Measurements from ENCODE around the gene TULP4. TPM values are rescaled to one million over a fixed set of nuclear protein-coding genes. Genes with fewer than 3 reads are reported as not detected.

TULP4 gene
- total RNA-seq, 6 donors from 2014 or later, result 78.7 to 150 (median 94.4) TPM

DNA sequence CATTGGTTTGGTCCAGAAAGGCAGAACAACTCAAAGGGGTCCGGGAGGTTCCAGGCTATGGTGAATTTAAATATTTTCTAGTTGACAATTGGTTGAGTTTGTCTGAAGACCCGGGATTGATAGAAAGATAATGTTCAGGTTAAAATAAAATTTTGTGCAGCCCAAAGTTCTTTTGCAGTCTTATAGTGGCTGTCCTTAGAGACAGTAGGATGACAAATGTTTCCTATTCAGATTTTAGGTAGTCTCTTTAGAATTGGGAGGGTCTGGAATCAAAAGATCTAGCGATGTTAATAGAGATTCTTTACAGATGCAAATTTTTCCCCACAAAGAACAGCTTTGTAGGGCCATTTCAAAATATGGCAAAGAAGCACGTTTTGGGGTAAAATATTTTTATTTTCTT, 109.1 kb downstream of the TULP4 start:
- 89 to 92% methylated on average over 4 of the region's 4 CpGs for WGBS, 2 donors

DNA sequence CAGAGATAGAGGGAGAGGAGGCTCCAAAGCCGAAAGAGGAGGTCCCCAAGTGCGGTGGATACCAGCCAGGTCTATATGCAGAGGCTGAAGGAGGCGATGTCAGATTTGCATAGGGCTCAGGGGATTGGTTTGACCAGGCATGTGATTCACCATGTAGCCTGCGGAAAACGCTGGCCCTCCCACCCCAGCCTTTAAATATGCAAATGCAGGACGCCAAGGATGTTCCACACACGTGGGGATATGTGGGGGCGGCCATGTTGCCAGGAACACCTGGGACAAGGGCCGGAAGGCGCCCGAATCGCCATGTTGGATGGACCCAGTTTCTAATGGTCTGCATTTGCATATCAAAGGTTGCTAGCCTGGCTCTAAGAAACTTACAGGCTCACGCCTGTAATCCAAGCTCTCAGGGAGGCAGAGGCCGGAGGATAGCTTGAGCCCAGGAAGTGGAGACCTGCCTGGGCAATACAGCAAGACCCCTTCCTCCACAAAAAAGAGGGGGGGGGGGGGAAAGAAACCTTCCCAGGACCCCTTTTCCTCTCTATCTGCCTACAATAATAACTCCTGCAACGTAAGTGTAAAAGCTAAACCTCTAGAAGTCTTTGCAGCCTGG, 110.5 kb downstream of the TULP4 start:
- H3K9me3 ChIP-seq, result no peaks in the 10 kb centered on the region
- no peak for DNase-seq
- H3K27ac ChIP-seq, result no peak overlapping the region
- H3K4me3 ChIP-seq, result no peak overlapping the region
- no peaks in the 10 kb centered on the region for H3K36me3 ChIP-seq
- ATAC-seq (ENCODE audit: low FRiP score in 2 of 2), result no peak
- 94 to 95% methylated on average over 14 of the region's 15 CpGs for WGBS, 2 donors
- H3K27me3 ChIP-seq, result no peaks in the 10 kb centered on the region
- TF ChIP-seq POLR2AphosphoS5 (IDR thresholded peaks at IDR 0.05) (no peak), POLR2A (IDR thresholded peaks at IDR 0.05) (no peak), EP300 (IDR thresholded peaks at IDR 0.05) (no peak)
- TF ChIP-seq, protein P1, sequence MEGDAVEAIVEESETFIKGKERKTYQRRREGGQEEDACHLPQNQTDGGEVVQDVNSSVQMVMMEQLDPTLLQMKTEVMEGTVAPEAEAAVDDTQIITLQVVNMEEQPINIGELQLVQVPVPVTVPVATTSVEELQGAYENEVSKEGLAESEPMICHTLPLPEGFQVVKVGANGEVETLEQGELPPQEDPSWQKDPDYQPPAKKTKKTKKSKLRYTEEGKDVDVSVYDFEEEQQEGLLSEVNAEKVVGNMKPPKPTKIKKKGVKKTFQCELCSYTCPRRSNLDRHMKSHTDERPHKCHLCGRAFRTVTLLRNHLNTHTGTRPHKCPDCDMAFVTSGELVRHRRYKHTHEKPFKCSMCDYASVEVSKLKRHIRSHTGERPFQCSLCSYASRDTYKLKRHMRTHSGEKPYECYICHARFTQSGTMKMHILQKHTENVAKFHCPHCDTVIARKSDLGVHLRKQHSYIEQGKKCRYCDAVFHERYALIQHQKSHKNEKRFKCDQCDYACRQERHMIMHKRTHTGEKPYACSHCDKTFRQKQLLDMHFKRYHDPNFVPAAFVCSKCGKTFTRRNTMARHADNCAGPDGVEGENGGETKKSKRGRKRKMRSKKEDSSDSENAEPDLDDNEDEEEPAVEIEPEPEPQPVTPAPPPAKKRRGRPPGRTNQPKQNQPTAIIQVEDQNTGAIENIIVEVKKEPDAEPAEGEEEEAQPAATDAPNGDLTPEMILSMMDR (IDR thresholded peaks at IDR 0.05), result no peak
- no peaks in the 10 kb centered on the region for H3K4me1 ChIP-seq

More for the DNA sequence above, 109.1 kb downstream of the TULP4 start:
- peaks cover 0 to 5% (median 0%) of the 10 kb centered on the region in 4 donors for H3K36me3 ChIP-seq
- ATAC-seq (ENCODE audit: low FRiP score in 2 of 2) (no peak), DNase-seq (no peak)
- no peaks in the 10 kb centered on the region for H3K4me1 ChIP-seq
- TF ChIP-seq EP300 (IDR thresholded peaks at IDR 0.05) (no peak), POLR2A (IDR thresholded peaks at IDR 0.05) (no peak), POLR2AphosphoS5 (IDR thresholded peaks at IDR 0.05) (no peak)
- TF ChIP-seq, protein P1 (IDR thresholded peaks at IDR 0.05), result no peak
- H3K27ac ChIP-seq, result no peak overlapping the region
- no peak overlapping the region for H3K4me3 ChIP-seq
- H3K9me3 ChIP-seq, result no peaks in the 10 kb centered on the region
- no peaks in the 10 kb centered on the region for H3K27me3 ChIP-seq

DNA sequence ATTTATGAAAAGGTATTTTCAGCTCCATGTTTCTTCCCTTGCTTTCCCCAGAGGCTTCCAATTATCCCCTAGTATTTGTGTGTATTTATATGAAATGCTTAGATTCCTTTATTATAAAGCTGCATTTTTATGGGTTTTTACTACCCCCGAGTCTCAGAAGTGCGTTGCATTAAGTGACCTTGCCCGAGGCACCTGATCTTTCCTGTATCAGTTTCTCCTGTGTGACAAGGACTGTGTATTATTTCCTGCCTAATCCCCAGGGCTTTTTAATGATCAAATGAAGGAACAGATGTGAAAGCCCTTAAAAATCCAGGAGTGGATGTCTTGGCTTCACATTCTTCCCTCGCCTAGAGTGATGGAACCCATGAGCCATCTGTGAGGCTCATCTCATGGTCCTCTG, 118.8 kb downstream of the TULP4 start:
- 96 to 97% methylated on average over 4 of the region's 4 CpGs for WGBS, 2 donors

DNA sequence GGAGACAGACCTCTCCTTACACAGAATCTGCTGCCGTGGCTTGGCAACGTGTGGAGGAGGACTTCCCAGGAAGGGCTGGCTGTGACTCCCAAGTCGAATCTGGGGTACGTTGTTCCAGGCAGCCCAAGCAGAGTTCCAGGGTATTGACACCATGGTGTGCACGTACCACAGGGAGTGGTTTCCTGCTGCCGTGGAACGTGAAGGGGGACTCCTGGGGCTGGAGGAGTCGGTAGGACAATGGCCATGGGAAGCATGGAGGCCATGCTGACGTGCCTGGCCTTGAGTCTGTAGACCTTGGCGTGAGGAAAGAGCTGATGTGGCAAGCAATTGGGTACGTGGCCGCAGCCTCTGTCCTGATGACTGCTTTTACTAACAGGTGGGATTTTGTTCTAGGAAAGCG, 119.3 kb downstream of the TULP4 start:
- Histone ChIP-seq H3K9me3 (no peaks in the 10 kb centered on the region), H3K4me1 (no peaks in the 10 kb centered on the region), H3K27ac (no peak overlapping the region), H3K36me3 (peaks cover 0 to 5% (median 0%) of the 10 kb centered on the region in 4 donors), H3K27me3 (no peaks in the 10 kb centered on the region), H3K4me3 (no peak overlapping the region)
- 84 to 93% methylated on average over 6 to 13 of the region's 13 CpGs for WGBS, 2 donors
- no peak for TF ChIP-seq POLR2A (IDR thresholded peaks at IDR 0.05)
- TF ChIP-seq EP300 (IDR thresholded peaks at IDR 0.05), result no peak
- no peak for TF ChIP-seq POLR2AphosphoS5 (IDR thresholded peaks at IDR 0.05)
- TF ChIP-seq, protein P1 (IDR thresholded peaks at IDR 0.05), result no peak
- no peak for DNase-seq
- no peak for ATAC-seq (ENCODE audit: low FRiP score in 2 of 2)

More for the DNA sequence above, 118.8 kb downstream of the TULP4 start:
- Histone ChIP-seq H3K9me3 (no peaks in the 10 kb centered on the region), H3K4me3 (no peak overlapping the region), H3K36me3 (peaks cover 0 to 5% (median 0%) of the 10 kb centered on the region in 4 donors), H3K27me3 (no peaks in the 10 kb centered on the region), H3K27ac (no peak overlapping the region), H3K4me1 (no peaks in the 10 kb centered on the region)
- DNase-seq, result no peak
- no peak for ATAC-seq (ENCODE audit: low FRiP score in 2 of 2)
- TF ChIP-seq, protein P1 (IDR thresholded peaks at IDR 0.05), result no peak
- TF ChIP-seq EP300 (IDR thresholded peaks at IDR 0.05) (no peak), POLR2A (IDR thresholded peaks at IDR 0.05) (no peak), POLR2AphosphoS5 (IDR thresholded peaks at IDR 0.05) (no peak)

DNA sequence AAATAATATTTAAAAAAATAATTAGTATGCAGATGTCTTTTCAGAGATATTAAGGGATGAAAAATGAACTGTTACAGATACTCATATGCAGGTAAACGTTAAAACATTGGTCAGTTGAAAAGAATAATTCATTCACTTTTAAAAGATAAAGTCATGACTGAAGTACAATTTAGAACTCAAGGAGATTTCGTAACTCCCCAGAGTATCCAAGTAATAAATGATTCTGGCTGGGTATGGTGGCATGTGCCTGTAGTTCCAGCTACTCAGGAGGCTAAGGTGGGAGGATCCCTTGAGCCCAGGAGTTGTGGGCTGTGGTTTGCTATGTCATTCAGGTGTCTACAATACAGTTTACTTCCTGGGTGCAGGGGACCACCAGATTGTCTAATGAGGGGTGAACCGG, 125.3 kb downstream of the TULP4 start:
- Histone ChIP-seq H3K36me3 (no peaks in the 10 kb centered on the region), H3K4me1 (no peaks in the 10 kb centered on the region), H3K27me3 (no peaks in the 10 kb centered on the region), H3K4me3 (no peak overlapping the region), H3K27ac (no peak overlapping the region), H3K9me3 (no peaks in the 10 kb centered on the region)
- TF ChIP-seq POLR2AphosphoS5 (IDR thresholded peaks at IDR 0.05) (no peak), EP300 (IDR thresholded peaks at IDR 0.05) (no peak), POLR2A (IDR thresholded peaks at IDR 0.05) (no peak)
- TF ChIP-seq, protein P1 (IDR thresholded peaks at IDR 0.05), result no peak
- 84 to 85% methylated on average over 3 of the region's 3 CpGs for WGBS, 2 donors
- no peak for DNase-seq
- no peak for ATAC-seq (ENCODE audit: low FRiP score in 2 of 2)

Data from upper lobe of left lung (tissue), 6 donors.